ENCODE results near the gene DAP.

- TF ChIP-seq HOXA7 (CRISPR knock-in tag; IDR thresholded peaks at IDR 0.05) (no peak), CTCF (IDR thresholded peaks at IDR 0.05) (no peak), EP300 (IDR thresholded peaks at IDR 0.05) (no peak), ZNF302 (CRISPR knock-in tag; IDR thresholded peaks at IDR 0.05) (no peak), HOXB13 (CRISPR knock-in tag; IDR thresholded peaks at IDR 0.05; ENCODE audit: low read depth) (no peak), POLR2A (IDR thresholded peaks at IDR 0.05; ENCODE audit: low read length) (no peak), CHD4 (IDR thresholded peaks at IDR 0.05; ENCODE audit: borderline replicate concordance) (no peak), RAD21 (conservative IDR thresholded peaks at IDR 0.05 in 1 of 2, IDR thresholded peaks at IDR 0.05 in 1 of 2) (no peak), MYC (IDR thresholded peaks at IDR 0.05; ENCODE audit: borderline replicate concordance, low read length) (no peak), CEBPB (IDR thresholded peaks at IDR 0.05) (no peak)
- TF ChIP-seq, protein P1, sequence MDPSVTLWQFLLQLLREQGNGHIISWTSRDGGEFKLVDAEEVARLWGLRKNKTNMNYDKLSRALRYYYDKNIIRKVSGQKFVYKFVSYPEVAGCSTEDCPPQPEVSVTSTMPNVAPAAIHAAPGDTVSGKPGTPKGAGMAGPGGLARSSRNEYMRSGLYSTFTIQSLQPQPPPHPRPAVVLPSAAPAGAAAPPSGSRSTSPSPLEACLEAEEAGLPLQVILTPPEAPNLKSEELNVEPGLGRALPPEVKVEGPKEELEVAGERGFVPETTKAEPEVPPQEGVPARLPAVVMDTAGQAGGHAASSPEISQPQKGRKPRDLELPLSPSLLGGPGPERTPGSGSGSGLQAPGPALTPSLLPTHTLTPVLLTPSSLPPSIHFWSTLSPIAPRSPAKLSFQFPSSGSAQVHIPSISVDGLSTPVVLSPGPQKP (IDR thresholded peaks at IDR 0.05; ENCODE audit: low read depth, low read length): no peak
Observed at GRCh38 chr5:10760921-10761184, 181 bp downstream of the DAP start.

All from A549 (cell line).